Suppressor macrophage (primary cell): Measurements from ENCODE around the gene ADAMTS2.
"Not testable (repeated sequence)": the region's sequence is repeated elsewhere in the genome, so short reads cannot be mapped to it uniquely, and the experiment has no call there.

ENCODE experiments used
- DNase-seq, 4 experiments: peaks; one replicate each; pipeline ENCODE4 v3.0.0-alpha.2; 2020 to 2022

Gene ADAMTS2

DNA sequence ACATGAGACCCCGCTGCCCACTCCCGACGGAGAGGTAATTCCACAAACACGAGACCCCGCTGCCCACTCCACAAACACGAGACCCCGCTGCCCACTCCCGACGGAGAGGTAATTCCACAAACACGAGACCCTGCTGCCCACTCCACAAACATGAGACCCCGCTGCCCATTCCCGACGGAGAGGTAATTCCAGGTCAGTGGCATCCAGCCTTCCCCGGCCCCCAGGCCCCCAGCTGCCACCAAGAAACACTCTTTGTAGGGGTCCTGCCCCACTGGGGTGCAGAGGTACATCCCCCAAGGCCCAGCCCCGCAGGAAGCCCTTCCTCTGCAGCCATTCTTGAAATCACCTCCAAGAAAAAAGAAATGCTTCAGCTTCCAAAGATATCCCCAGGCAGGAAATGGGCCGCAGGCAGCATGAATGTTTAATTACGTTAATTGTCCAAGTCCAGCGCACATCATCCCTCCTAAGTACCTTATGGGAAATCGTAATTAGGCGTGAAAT, 115.9 kb downstream of the ADAMTS2 start:
- no peak for DNase-seq

DNA sequence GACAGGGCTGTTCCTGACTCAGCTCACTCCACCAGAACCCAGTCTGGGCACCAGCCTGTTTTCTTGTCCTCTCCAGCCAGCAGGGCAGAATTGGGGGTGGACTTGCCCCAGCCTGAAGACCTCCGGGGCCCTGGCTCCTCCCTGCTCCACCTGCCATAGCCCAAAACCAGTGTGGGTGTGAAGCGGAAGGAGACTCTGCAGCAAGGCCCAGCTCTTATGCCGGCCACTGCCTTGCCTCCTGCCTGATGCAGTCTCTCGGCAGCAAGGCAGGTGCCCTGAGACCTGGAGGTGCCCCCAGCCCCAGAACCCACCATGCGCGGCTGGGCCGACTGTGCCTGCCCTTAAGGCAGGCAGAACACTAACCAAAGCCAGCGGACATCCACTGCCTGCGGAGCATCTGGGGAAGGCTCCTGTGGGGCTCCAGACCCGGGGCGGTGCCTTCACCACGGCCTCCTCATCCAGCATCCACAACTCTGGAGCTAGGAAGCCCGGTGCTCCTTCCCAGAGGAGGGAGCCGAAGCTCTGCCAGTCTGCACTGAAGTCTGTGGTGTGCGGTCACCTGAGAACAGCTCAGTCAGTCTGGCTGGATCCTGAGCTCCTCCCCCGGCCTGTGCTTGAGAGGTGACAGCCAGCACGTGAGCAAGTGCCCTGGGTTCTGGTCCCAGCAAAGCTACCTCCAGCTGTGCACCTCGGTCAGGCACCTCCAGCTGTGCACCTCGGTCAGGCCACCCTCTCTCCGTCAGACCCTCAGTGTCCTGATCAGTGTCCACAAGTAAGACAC, 116.7 kb downstream of the ADAMTS2 start:
- DNase-seq: no peak

DNA sequence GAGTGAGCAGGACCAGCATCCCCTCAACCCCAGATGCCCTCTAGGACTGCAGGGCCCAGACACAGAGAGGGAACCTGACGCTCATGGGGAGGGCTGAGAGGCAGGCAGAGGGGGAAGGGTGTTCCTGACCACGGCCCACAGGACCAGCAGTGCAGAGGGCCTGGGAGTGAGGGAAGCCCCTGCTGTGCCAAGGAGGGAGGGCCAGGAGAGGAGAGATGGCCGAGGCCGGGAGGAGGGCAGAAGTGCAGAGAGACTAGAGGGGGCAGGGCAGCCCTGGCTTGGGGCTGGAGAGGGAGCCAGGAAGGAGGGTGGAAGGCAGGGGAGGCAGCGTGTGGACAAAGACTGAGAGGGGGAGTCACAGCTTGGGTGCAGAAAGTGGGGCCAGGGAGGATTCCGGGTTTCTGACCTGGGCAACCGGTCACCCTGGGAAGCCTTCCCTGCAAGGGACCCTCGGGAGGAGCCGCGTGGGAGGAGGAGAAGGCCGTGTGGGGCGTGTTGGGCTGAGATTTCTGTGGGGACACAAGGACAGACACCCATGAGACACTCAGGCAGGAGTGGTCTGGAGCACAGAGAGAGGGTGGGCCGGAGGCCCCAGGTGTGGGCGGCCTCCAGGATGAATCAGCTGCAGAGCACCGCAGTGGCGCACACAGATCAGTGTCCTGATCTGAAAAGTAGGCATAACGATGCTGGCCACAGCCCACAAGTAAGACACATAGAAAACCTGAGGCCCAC, 117.5 kb downstream of the ADAMTS2 start:
- DNase-seq: no peak

DNA sequence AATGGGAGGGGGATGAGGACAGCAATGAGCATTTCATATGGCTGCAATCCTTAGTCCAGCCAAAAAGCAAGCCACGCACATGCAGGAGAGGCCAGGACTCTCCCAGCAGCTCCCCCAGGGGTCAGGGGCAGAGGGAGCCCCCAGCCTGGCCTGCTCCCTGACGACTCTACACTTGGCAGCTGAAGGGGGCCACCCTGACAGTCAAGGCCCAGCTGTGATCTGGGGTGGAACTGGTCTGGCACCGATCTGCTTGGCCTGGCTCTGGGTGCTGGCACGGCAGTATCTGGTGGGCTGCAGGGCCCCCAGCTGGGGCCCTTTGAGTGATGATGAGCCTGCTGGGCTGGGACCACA, 118.1 kb downstream of the ADAMTS2 start:
- DNase-seq: no peak

DNA sequence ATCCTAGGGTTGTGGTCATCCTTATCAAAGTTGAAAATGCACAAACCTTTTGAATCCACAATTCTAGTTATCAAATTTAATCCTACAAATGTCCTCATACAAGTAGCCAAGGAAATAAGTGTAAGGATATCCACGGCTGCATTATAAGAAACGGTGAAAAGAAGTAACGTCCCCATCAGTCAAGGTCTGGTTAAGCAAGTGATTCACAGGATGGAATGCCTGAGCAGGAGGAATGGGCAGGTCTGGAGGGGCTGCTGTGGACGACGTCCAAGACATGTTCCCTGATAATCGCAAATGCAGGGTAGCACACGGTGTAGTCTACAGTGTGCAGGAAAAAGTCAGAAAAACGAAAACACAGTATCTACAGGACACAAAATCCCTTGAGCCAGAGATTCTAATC, 118.6 kb downstream of the ADAMTS2 start:
- DNase-seq: no peak

DNA sequence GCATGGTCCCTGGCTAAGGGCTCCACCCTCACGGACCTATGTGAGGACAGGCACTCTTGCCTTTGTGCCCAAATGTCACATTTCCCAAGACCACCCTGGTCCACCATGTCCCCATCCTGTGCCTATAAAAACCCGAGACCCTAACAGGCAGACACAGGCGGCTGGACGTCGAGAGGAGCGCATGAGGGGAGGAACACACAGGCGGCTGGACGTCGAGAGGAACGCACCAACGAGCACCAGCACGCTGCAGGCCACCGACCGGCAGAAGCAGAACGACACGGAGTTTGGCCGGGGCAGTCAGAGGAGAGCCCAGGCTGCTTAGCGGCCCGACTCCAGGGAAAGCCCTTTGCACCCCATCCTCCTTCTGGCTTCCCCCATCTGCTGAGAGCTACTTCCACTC, 119.9 kb downstream of the ADAMTS2 start:
- DNase-seq: no peak

DNA sequence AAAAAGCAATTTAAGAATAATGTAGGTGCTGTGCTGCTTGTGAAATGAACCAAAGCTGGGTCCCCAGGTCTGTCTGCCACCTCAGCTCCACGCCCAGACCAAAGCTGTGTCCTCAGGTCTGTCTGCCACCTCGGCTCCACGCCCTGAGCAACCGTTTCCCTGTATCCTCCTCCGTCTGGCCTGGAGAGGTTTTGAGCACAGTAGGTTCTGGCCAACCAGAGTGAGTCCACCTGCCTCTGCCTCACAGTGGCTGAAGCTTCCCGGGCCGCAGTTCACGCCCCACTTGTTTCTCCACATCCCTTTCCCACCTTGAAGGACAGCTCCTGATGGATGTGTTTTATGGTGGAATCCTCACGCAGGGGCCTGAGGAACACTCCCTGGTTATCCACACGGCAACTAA, 120.5 kb downstream of the ADAMTS2 start:
- DNase-seq: no peak

DNA sequence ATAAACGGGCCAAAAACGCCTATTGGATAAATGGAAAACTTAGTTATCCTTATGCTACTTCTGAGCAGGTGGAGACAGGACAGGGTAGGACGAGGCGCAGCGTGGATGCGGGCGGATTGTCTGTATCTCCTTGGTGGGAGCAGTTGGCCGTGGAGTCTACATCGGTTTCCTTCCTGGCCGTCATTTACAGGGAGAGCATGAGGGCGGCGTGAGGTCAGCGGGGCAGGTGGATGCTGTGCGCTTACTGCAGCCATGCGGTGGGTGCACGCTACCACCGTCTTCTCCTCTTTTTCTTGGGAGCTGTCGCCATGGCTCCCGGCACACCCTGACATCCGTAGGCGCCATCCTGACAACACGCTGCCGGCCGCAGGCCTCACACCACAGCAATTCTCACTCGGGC, 121.3 kb downstream of the ADAMTS2 start:
- no peak for DNase-seq

DNA sequence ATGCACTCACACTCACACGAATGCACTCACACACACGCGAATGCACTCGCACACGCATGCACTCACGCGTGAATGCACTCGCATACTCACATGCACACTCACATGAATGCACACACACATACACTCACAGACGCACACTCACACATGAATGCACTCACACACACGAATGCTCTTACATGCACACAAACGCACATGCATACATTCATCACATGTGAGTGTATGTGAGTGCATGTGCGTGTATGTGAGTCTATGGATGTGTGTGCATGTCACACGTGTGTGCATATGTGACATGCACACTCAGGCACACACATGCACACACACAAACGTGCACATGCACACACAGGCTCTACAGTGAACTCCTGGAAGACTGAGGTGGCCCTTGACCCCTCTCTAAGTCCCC, 121.7 kb downstream of the ADAMTS2 start:
- no peak for DNase-seq

DNA sequence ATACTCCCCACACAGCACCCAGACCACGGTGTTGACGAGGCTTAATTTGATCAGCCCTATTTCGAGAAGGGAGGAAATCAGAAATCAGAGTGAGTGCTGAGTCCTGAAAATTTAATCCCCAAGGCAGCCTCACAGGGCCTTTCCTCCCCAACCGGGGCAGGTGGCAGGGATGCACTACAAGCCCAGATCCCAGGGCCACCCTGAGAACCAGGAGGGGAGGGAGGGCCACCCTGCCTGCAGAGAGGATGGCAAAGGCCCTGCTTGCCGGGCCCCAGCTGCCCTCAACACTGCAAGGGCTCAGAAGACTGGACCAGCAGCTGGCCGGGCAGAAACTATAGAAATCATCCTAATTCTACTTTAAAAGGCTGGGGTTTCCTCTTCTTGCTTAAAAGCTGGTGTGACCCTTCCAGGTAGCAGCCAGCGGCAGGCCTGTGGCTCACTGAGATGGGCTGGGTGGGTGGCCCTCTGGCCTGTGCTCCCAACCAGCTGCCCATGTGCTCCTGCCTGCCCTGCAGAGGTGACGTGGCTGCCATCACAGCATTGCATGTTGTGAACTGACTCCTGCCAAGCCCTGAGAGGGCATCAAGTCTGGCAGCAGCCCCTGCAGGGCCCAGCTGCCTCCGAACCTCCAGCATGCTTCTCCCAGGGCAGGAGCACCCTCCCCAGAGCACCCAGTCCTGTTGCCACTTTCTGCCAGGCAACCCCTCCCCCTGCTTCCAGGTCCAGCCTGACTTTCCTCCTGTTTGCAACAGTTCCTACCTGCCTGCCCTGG, 122.8 kb downstream of the ADAMTS2 start:
- DNase-seq: no peak

DNA sequence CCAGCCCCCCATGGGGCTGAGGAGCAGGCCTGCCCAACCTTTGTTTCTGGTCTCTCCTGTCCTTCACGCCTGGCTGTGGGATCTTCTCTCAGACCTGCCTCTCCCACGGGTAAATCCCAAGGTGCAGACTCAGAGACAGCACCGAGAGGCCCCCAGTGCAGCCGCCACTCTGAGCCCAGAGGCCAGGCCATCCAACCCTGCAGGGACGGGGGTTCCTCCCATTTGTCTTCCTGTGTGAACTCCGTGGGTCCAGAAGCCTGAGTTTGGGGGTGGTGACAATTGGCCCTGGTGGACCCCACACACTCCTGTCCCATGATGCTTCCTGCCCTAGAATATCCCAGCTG, 123.4 kb downstream of the ADAMTS2 start:
- no peak for DNase-seq

DNA sequence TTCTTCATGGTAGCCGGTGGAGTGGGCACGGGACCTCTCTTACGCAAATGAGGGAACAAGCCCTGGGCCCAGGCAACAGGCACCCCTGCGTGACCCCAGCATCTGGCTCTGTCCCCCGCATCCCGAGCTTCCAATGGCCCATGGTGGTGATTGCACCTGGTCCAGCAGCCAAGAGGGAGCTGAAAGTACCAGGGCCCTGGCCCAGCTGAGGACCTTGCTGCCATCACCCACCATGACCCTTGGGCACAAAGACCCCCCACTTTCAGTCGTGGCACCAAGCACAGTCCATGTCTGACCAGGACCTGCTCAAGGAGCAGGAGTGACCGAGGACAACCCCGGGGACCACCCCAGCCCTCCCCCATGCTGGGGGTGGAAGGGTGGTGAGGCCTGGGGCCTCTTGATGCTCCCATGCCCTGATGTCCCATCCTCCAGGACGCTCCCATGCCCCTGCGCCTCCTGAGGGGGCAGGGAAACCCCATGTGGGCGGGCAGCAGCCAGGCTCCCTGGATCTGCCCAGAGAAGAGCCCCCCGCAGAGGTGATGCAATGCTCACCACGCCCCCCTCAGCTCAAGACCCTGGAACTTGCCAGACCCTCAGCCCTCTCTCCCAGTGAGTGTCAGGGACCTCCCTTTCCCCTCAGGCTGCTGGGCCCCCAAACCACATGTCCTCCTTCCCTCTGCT, 123.9 kb downstream of the ADAMTS2 start:
- no peak for DNase-seq

DNA sequence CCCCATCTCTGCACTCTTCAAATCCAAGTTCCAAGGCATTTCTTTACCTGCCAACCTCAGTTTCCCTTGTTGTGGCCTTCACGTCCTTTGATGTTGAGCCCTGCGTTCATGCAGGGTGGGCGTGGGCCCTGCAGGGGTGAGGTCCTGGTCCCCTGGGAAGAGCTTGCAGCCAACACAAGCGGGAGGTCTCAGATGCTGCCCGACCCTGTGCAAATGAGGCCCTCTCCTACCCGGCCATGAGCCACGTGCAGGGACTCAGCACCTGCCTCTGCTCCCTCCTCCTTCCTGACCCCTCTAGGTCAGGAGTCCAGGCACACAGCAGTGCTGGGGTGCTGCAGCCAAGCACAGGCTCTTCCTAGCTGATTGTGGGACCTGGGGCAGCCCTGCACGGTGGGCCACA, 124.5 kb downstream of the ADAMTS2 start:
- DNase-seq: no peak

DNA sequence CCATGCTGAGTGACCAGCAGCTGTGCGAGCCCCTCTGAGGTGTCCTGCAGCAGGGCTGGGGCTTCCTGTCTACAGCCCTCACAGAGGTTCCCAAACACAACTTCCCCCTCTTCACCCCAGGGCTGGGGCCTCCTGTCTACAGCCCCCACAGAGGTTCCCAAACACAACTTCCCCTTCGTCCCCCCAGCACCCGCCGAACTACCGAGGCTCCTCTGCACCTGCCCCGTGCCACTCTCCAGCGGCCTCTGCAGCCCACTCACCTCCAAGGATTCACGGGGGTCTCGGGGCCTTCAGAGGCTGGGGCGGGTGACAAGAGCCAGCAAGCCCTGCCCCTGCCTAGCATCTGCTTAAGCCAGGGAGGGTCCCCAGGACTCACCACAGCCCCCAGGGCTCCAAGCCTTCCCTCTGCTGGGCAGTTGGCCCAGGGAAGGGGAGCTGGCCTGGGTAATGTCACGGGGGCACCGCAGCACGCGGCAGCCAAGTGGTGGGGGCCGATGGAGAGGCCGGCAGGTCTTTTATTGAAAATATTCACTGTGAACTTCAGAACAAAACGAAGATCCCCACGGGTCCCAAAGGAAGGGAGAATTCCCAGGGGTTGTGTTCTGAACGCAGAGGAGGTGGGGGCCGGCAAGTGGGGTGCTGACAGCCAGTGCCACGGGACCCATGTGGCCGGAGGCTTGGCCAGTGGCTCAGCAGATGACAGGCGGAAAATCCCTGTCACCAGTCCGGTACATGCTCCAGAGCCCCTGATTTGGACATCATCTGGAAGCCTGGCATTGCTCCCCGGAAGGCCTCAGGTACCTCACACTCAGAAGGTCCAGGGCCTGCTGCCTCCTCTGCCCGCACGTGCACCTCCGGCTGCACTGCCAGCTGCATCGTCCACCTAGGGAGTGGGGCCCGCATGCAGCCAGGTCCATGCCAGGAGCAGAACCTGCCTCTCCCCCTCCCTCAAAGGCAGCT, 125.3 kb downstream of the ADAMTS2 start:
- DNase-seq: peak in 1 of 4 experiments; percentile 8

DNA sequence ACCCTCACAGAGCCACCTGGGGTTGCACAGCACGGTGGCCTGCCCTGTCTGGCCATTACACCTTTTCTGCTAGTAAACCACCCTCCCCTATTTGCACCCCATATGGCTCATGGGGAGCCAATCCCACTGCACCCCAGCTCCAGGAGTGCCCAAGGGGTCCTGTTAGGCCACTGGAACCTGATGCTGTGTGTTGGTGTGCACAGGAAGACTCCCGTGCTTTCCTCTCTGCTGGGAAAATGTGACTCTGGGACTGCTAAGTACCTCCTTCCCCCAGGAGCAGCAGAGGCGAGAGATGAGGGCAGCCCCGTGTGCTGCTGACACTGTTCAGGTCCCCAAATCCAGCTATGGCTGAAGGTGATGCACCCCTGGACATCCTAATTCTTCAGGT, 126.3 kb downstream of the ADAMTS2 start:
- DNase-seq: no peak

DNA sequence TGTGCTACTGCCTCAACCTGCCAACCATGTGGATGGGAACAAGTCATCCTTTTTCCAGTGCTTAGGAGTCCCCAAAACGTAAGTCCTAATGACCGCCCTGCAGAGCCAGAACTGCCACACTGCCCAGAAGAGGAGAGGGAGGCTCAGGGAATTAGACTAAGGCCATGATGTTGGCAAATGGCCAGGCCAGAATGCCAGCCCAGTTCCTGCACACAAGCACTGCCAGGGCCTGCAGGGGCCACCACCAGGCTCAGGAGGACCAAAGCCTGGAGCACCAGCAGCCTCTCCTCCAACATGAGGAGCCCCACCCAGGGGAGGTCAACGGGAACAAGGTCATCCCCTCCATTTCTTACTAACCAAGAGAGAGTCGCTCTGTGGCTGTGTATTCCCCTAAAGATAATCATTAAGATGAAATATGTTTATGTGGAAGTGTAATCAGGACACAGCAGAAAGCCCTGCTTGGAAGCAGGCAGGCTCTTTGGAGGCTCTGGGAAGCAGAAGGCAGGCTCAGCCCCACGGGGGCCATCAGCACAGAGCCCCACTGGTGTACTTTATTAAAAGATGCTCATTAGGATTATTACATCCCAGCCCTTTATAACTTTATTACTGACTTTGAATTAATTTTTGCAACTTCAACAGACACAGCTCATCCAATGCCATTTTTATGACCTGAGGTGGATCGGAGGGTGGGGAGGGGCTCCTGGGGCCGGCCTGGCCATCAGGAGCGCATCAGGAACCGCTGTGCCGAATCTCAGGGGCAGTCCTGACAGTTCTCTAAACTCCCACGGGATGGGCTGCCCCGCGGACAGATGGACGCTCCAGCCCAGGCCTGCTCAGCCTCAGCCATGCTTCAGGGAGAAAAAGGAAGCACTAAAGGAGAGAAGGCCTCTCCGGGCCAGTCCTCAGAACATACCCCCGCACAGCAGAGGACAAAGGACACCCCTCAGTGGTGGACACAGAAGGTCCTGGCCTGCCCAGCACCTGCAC, 127.0 kb downstream of the ADAMTS2 start:
- no peak for DNase-seq

DNA sequence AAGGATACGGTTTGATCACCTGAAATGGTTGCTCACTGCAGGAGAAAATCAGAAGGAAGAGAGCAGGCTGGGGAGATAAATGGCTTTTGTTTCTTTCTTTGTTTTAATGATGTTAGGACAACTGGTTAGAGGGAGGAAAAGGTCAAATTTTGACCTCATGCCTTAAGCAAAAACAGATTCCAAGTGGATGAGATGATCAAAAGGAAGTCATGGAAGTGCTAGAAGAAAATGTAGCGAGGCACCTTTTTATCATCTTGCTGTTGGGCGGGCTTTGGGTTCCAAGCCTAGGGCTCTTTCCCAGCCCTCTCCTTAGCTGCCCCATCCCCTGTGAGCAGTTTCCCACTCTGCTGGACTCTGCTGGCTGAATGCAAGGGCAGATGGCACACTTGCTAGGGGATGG, 127.9 kb downstream of the ADAMTS2 start:
- DNase-seq: no peak

DNA sequence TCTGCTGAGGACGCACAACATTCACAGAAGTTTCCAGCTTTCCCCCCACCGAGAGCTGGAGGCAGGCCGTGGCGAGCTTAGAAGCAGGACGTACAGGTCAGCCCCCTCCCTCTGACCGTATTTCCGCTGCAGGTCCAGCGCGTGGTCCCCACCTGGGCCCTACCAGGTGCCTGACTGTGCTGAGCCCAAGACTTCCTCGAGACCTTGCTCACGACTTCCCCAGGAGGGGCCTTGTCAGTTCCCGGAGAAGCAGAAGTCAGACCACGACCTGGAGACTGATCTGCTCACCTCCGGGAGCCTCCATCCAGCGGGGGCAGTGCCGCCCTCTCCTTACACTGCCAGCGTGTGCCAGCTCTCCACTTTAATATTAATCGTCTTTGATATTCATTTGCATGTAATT, 128.9 kb downstream of the ADAMTS2 start:
- not testable (repeated sequence) for DNase-seq

DNA sequence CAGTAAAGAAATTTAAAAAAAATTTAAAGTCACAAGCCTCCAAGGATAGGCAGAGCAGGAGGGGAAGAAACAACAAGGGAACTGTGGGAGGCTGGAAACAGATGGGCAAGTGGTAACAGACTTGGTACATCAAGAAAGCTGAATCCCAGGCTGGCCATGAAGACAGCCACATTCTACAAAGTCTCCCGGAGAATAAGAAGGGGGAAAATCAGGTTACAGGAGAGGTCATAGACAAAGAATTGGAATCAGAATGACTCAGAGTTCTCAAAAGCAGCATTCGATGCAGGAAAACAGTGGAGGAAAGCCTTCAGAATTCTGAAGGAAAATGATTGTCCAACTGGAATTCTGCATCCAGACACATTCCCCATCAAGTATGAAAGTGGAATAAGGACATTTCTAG, 129.7 kb downstream of the ADAMTS2 start:
- no peak for DNase-seq

DNA sequence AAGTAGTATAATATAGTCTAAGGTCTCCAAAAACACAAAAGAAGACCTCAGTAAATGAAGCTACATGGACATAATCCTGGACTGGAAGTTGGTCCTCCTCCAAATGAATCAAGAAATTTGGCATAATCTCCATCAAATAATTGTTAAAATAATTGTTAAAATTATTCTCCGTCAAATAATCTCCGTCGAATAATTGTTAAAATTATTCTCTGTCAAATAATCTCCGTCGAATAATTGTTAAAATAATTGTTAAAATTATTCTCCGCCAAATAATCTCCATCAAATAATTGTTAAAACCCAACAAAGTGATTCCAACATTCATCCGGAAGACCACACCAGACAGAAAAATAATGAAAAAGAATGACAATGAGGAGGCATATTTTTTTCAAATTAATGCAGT, 130.6 kb downstream of the ADAMTS2 start:
- no peak for DNase-seq
